Panc1 (cell line): ENCODE data around the gene FRS2.

Experiments
- CTCF ChIP-seq: fragments of 450-650 bp; IDR thresholded peaks from 2 replicates; pipeline ENCODE4 v1.5.1; 2017; ENCODE audit warnings: mild to moderate bottlenecking
- POLR2AphosphoS5 ChIP-seq: IDR thresholded peaks from 2 replicates; pipeline ENCODE4 v1.6.1; 2012; ENCODE audit warnings: mild to moderate bottlenecking, low read depth, low read length, moderate library complexity
- REST ChIP-seq, 2 experiments: IDR thresholded peaks; 2 replicates each; pipeline ENCODE4 v1.6.1; 2011 to 2012; ENCODE audit warnings: low read depth in 2 of 2, control low read depth in 1 of 2, low read length in 1 of 2, mild to moderate bottlenecking in 1 of 2, moderate library complexity in 1 of 2; ENCODE audit not compliant: insufficient read depth in 1 of 2

GRCh38 chr12:69556383-69556782, 86.2 kb downstream of the FRS2 start:
- TF ChIP-seq POLR2AphosphoS5: no peak
- no peak for TF ChIP-seq CTCF
- TF ChIP-seq REST (IDR thresholded peaks at IDR 0.05; ENCODE audit: insufficient read depth in 1 of 2, low read depth in 2 of 2, low read length in 1 of 2): no peak
